GM19397 (cell line): ENCODE measurements around the gene BIRC7.

Experiments
- ATAC-seq: cut with Tn5 transposase; IDR thresholded peaks from one replicate; pipeline ENCODE4 v1.9.1; 2021; ENCODE audit warnings: mild to moderate bottlenecking, moderate library complexity; ENCODE audit not compliant: unreplicated experiment

Gene BIRC7, protein sequence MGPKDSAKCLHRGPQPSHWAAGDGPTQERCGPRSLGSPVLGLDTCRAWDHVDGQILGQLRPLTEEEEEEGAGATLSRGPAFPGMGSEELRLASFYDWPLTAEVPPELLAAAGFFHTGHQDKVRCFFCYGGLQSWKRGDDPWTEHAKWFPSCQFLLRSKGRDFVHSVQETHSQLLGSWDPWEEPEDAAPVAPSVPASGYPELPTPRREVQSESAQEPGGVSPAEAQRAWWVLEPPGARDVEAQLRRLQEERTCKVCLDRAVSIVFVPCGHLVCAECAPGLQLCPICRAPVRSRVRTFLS

DNA sequence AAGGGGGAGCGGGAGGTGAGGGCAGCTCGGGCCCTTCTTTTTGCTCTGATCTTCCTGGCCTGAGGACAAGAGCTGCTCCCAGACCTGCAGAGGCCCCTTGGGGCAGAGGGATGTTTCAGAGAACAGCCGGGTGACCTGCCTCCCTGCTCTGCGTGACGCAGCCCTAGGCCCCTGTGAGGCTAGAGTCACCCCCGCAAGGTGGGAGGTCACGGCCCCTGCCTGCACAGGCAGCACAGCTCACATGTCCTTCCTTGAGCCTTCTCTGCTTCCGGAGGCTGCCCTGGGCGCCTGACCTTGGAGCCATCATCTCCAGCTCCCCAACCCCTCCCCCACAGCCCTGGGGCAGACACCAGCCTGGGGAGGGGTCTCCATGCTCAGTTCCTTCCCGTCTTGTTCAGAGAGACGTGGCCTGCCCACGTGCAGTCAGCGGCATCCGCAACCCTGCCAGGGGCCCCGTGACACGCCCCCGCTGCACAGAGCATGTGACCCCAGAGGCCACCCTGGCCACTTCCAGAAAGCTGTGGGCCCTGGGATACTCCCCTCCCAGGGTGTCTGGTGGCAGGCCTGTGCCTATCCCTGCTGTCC lies at the start of gene BIRC7:
TSS of gene BIRC7 (plus strand) at position 507 of the 585 bp plus-strand sequence. CDS start 192 bp downstream, outside the sequence.
- no peak for ATAC-seq

DNA sequence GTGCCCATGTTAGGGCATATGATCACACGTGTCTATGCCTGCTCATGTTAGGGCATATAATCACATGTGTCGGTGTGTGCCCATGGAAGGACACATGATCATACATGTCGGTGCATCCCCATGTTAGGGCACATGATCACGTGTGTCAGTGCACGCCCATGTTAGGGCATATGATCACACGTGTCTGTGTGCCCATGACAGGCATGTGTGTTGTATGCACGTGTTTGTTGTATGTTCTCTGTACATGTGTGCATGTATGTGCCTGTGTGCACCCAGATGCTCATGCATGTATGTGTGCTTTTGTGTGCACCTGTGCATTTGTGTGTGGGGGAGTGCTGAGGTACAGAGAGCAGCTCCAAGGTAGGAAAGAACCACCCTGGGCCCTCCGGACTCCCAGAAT lies 49.6 kb upstream of the BIRC7 start:
- no peak for ATAC-seq

DNA sequence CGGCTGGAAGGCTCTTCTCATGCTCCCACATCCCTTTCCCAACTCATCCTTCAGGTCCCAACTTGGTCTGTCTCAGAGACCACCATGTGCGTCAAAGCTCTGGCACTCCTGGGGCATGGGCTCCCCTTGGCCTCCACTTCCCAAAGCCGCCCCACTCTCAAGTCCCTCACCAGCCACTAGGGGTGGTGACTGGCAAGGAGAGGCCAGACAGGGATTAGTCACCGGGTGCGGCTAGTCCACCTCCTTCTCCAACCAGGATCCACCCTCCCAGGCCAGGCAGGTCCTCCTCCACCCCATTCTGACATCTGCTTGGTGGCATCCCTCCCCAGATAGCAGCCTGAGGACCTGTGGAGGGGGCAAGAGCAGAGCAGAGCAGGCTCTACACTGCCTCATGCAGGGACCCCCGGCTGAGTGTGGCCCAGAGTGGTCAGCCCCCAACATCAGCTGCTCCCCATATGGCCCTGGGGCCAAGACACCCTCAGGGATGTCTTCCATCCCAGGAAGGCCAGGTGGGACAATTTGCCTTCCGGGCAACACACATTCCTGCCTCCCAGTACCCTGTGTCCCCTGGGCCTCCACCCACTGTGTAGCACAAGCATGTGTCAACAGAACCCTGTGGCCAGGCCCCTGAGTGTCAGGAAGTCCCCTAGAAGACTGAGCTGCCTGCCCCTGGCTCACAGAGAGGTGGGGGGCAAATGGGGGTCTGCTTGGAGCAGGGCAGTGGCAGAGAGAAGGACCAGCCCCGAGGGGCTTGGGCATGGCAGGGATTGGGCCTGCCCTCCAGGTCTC lies 49.0 kb upstream of the BIRC7 start:
- no peak for ATAC-seq

GRCh38 chr20:63187338-63188158 lies 48.2 kb upstream of the BIRC7 start:
- ATAC-seq: no peak

DNA sequence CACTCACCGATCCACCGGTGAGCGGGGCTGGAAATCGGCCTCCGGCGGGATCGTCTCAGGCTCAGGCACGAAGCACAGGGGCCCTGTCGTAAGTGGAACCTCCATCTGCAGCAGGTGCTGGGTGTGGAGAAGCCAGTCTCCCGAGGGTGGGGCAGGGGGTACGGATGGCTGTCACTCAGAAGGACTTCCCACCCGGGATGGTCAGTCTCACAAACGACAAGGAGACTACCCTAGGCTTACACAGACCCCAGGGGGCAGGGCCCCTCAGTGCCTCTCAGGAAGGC lies 47.6 kb upstream of the BIRC7 start:
- no peak for ATAC-seq

GRCh38 chr20:63188641-63189321 lies 46.9 kb upstream of the BIRC7 start:
- no peak for ATAC-seq

DNA sequence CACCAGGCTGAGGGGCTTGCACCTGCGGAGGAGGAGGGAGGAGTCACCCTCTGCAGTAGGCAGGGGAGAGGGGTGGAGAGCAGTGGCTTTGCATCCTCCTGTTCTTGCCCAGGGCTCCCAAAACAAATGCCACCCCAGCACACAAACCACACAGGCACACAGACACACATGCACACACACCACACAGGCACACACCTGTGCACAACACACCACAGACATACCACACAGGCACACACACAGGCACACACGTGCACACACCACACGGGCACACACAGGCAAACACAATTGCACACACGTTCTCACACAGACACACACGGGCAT lies 46.4 kb upstream of the BIRC7 start:
- no peak for ATAC-seq

- no peak for ATAC-seq
These were observed 45.7 kb upstream of the BIRC7 start for GRCh38 chr20:63189846-63190559.

- no peak for ATAC-seq
These were observed 44.9 kb upstream of the BIRC7 start for GRCh38 chr20:63190828-63191227.

DNA sequence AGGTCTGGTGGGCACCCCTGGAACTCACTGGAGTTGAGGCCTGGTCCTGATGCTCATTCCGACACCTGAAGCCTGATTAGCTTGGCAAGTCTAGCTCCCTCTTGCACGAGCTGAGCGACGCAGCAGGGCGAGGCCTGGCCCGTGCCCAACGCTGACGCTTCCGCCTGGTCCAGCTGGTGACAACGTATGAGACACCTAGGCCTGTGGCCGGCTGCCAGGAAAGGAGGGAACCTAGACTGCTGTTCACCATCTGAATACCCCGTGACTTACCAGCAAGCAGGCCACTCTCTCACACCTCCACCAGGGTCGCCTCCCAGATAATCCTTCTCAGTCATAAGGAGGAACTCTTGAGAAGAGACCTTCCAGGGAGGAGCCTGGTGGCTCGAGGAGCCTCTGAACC lies 44.3 kb upstream of the BIRC7 start:
- ATAC-seq: no peak

- ATAC-seq: no peak
These were observed 43.0 kb upstream of the BIRC7 start for GRCh38 chr20:63192721-63193120.

- ATAC-seq: no peak
These were observed 41.5 kb upstream of the BIRC7 start for GRCh38 chr20:63194007-63194796.

DNA sequence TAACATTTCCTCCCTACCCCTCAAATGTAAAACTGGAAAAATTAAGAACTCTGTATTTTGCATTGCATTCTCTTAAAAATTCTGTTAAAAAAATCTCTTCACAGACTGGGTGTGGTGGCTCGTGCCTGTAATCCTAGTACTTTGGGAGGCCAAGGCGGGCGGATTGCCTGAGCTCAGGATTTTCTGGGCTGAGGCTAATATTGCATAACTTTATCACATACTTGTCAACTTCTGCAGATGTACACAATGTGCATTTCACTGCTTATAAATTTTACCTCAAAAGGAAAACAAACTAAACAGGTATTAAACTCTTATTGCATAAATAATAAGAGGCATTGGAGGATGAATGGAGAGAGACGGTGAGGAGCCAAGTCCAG lies 40.9 kb upstream of the BIRC7 start:
- no peak for ATAC-seq

GRCh38 chr20:63196768-63197470 lies 38.8 kb upstream of the BIRC7 start:
- no peak for ATAC-seq

- no peak for ATAC-seq
These were observed 37.1 kb upstream of the BIRC7 start for GRCh38 chr20:63198606-63199005.

GRCh38 chr20:63202021-63202420 lies 33.7 kb upstream of the BIRC7 start:
- no peak for ATAC-seq

GRCh38 chr20:63202811-63203526 lies 32.7 kb upstream of the BIRC7 start:
- ATAC-seq: no peak

DNA sequence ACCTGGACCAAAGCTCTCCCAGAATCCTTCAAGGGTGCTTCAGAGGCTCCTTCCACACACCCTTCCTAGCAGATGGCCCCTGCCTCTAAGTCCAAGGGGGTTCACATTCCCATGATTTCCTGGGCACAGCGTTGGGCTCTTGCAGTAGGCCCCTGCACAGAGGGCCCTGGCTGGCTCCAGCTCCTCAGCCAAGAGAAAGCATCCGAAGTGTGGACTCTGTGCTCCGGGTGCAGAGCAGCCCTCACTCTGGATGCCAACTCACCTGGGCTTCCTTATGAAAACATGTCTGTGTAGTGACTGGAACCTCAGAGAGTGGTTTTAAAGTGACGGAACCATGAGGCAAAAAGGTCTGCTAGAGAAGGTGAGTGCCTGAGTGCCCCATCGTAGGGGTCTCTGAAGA lies 31.3 kb upstream of the BIRC7 start:
- no peak for ATAC-seq
